Activated CD4-positive, CD25-positive, alpha-beta regulatory T cell treated with anti-CD3 and anti-CD28 coated beads, Interleukin-2, amount 50 U/mL, for 24 hours (primary cell): Measurements from ENCODE around the gene KIAA0753.
A peak's percentile ranks its signal among the peaks of the same experiment; 100 is the strongest.
"Not testable (repeated sequence)": the region's sequence is repeated elsewhere in the genome, so short reads cannot be mapped to it uniquely, and the experiment has no call there.

Source experiments
- ATAC-seq, 2 donors: fragments of 150-1000 bp; cut with Tn5 transposase; one replicate each; pipeline ENCODE4 v1.10.0; 2021; ENCODE audit warnings: mild to moderate bottlenecking in 1 of 2, moderate library complexity in 1 of 2

KIAA0753 gene

GRCh38 chr17:6596081-6596480, 44.4 kb downstream of the KIAA0753 start:
- no peak for ATAC-seq

DNA sequence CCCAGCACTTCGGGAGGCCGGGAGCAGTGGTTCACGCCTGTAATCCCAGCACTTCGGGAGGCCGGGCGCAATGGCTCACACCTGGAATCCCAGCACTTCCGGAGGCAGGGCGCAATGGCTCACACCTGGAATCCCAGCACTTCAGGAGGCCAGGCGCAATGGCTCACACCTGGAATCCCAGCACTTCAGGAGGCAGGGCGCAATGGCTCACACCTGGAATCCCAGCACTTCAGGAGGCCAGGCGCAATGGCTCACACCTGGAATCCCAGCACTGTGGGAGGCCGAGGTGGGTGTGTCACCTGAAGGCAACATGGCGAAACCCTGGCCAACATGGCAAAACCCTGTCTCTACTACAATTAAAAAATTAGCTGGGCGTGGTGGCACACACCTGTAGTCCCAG, 47.1 kb downstream of the KIAA0753 start:
- not testable (repeated sequence) for ATAC-seq

DNA sequence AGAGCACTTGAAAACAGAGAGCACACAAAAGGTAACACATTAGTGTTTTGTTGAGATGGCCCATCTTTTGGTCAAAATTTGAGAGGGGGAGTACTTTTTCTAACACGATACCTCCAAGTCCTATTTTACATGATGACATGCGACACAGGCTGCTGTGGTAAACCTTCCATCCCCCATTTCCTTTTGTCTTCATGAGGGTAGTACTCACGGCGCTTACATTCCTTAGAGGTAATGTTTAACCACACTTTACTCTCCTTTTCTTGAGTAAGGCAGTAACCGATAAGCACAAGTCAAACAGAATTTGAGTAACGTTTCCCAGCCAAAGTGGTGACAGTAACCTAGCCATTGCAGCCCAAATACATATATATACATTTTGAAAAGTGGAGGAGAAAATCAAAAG, 48.3 kb downstream of the KIAA0753 start:
- ATAC-seq = no peak

DNA sequence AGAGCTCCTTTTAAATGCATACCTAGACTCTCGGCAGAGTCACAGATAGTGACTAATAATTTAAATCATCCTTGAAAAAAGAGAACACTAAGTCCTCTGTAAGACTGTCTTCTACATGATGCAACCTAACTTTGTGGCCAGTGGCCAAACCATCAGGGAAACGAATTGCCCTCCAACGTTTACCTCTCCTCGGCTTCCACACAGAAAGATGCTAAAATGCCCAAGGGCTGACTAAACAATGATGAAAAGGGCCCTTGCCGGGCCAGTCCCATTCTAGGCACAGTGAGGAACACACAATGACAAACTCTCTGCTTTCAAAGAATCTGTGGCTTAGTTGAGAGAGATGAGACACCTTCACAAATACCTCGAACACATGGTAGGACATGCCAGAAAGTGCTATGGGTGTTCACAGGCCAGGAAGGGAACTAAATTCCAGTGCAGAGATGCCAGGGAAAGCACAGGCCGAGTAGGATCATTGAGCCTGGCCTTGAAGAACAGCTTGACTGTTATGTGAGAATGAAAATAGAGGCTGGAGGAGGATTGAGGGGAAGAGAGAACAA, 48.8 kb downstream of the KIAA0753 start:
- ATAC-seq = no peak

- ATAC-seq = no peak
Observed at GRCh38 chr17:6589266-6589946, 51.1 kb downstream of the KIAA0753 start.

DNA sequence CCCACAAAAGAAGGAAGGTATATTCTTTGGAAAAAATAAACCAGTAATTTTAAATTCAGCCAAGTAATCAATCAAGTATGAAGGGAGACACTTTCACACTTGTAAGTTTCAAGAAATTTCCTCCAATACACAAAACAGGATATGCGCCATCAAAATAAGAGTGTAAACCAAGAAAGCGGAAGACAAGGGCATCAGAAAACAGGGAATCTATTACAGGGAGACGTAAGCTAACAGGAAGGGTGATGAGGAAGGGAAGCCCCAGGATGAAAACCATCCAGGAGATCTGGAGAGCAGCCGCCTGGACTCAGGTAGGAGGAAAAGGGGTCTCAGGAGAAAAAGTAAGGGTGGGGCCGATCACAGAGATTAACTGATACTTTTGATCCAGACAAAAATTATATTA, 52.3 kb downstream of the KIAA0753 start:
- ATAC-seq = no peak

DNA sequence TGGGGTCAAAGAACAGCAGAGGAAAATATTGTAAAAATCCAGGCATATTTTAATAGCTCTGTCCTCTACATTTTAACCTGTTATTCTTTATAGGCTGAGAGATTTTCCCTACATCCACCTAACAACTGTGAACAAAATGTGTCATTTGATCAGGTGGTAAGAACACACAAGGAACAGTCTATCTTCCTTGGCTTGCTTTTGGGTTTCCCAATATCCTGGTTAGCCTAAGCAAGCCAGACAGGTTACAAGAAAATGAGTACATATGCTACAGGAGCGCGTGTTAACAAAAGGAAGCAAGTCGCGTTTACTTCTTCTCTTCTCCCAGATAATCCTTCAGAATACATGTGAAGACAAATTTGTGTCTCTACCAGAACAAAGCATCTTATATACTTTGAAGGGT, 53.2 kb downstream of the KIAA0753 start:
- no peak for ATAC-seq

GRCh38 chr17:6583411-6583810, 57.1 kb downstream of the KIAA0753 start:
- ATAC-seq = no peak

- ATAC-seq = no peak
Observed at GRCh38 chr17:6580625-6581024, 59.9 kb downstream of the KIAA0753 start.

DNA sequence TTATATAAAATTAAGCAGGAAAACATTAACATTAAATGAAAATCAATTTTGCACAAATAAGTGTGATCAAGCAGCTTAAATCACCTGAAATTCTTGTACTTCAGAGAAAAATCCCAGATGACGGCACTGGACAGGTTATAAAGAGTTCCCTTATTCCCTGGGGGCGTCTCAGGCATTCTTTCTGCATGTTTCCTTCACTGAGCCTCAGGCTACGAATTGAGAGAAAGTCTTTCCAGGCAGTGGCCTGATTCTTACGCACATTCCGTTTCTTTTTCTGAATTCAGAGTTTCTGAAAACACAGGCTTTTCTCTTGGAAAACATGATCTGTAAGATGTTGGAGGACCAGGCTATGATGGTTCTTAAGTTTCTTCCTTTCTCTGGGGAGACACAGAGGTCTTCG, 62.0 kb downstream of the KIAA0753 start:
- ATAC-seq = no peak

GRCh38 chr17:6577686-6578263, 62.7 kb downstream of the KIAA0753 start:
- no peak for ATAC-seq

- no peak for ATAC-seq
Observed at GRCh38 chr17:6576038-6576785, 64.3 kb downstream of the KIAA0753 start.

- no peak for ATAC-seq
Observed at GRCh38 chr17:6575596-6575988, 64.9 kb downstream of the KIAA0753 start.

DNA sequence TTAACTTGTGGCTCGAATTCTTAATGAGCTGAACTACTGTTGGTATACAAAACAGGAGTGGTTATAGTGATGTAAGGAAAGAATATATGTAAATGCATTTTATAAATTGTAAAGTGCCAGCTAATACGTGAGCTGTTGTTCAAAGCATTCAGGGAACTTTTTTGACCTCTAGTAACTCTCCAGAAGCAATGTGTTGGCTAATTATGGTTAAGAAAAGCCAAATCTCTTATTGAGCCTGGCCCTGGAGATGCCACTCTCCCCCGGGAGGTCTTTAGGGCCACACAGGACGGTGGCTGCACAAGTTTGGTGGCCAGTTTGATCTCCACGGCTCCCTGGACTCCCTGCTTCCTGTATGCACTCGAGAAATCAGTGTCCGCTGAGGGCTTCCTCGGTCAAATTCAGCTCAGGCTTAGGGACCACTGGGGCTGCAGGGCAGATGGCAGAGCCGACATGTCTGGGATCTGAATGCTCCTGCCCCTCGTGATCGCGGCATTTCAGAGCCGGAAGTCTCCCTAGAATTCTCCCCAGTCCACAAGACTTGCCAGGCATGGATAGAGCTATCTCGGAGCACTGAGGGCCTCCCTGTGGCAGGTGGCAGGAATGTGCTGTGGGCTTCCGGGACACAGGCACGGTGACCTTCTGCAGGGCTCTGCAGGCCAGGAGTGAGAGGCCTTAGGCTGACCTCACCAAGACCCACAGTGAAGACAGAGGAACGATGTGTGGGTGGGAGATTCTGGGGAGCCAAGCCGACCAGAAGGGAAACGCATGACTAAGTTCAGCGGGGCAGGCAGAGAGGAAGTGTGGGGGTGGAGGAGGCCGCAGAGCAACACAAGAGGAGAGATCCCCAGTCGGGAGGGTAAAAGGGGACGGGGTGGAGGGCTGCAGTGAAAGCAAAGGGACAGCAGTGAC, 65.6 kb downstream of the KIAA0753 start:
- ATAC-seq = peak; percentile 55 to 78

GRCh38 chr17:6573982-6574686, 66.4 kb downstream of the KIAA0753 start:
- ATAC-seq = no peak

DNA sequence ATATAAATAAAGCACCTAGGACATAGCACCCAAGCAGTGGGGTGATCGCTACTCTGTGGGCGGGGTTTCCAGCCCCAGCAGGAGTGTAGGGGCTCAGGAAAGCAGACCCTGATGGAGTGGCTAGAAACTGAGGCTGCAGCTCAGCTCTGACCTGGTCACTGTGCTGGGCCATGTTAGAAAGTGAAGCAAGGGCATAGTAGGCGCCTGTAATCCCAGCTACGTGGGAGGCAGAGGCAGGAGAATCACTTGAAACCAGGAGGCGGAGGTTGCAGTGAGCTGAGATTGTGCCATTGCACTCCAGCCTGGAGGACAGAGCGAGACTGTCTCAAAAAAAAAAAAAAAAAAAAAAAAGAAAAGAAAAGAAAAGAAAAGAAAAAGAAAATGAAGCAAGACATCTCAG, 67.0 kb downstream of the KIAA0753 start:
- ATAC-seq = not testable (repeated sequence)

- ATAC-seq = no peak
Observed at GRCh38 chr17:6572972-6573370, 67.5 kb downstream of the KIAA0753 start.

GRCh38 chr17:6571452-6571781, 69.1 kb downstream of the KIAA0753 start:
- ATAC-seq = no peak

GRCh38 chr17:6570731-6571451, 69.6 kb downstream of the KIAA0753 start:
- no peak for ATAC-seq

DNA sequence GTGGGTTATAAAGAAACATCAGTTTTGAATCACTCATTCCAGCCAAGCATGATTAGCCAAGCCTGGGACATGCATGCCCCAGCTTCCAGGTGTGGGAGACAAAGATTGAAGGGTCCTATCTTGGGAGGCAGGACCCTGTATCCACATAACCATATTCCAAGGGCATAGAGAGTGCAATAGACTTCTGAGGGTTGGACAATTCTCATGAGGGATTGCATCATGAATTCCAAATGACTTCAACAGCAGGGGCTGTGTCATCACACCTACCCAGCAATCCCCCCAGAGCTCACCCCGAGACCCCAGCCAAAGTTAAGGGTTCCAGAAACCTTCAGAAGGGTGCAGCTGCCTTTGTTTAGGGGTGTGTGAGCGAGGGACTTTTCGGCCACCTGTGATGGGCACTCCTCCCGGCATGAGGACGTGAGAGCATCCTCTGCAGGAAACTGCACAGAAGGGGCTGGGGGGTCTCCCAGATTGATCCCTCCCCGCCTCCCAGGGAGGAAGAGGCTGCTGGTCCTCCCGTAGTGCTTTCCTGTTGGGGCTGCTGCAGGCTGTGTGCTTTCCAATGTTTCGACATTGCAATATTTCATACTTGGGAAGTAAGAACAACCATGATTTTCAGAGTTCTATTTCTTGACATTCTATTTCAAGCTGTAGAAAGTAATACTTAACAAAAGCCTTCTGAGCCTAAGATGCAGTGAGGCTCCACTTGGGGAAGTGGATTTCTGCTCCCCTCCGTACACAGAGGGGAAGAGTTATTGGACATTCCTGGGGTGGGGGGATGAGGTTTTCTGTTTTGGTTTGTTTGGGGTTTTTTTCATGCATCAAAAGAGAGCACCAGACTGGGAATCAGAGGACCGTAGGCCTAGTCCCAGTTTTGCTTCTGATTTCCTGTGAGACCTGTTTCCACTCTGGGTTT, 70.9 kb downstream of the KIAA0753 start:
- no peak for ATAC-seq
